HG03439 (cell line): ENCODE data around the gene LUC7L2.
"Not testable (repeated sequence)": the region's sequence is repeated elsewhere in the genome, so short reads cannot be mapped to it uniquely, and the experiment has no call there.

ENCODE experiments used
- ATAC-seq: cut with Tn5 transposase; IDR thresholded peaks from one replicate; pipeline ENCODE4 v1.9.1; 2021; ENCODE audit warnings: mild to moderate bottlenecking, moderate library complexity; ENCODE audit not compliant: unreplicated experiment

LUC7L2 gene

GRCh38 chr7:139393621-139394211, 34.0 kb downstream of the LUC7L2 start:
- ATAC-seq, result no peak

GRCh38 chr7:139394540-139394939, 34.8 kb downstream of the LUC7L2 start:
- ATAC-seq, result no peak

GRCh38 chr7:139396323-139396951, 36.7 kb downstream of the LUC7L2 start:
- no peak for ATAC-seq

GRCh38 chr7:139397192-139397591, 37.5 kb downstream of the LUC7L2 start:
- no peak for ATAC-seq

GRCh38 chr7:139403601-139404000, 43.9 kb downstream of the LUC7L2 start:
- no peak for ATAC-seq

- ATAC-seq, result no peak
These were observed 47.9 kb downstream of the LUC7L2 start for GRCh38 chr7:139407555-139407954.

GRCh38 chr7:139414743-139415402, 55.2 kb downstream of the LUC7L2 start:
- ATAC-seq, result not testable (repeated sequence)

GRCh38 chr7:139416405-139416804, 56.7 kb downstream of the LUC7L2 start:
- no peak for ATAC-seq

- no peak for ATAC-seq
These were observed 57.8 kb downstream of the LUC7L2 start for GRCh38 chr7:139417478-139417877.

- ATAC-seq, result no peak
These were observed 61.4 kb downstream of the LUC7L2 start for GRCh38 chr7:139421123-139421522.

GRCh38 chr7:139422126-139422525, 62.4 kb downstream of the LUC7L2 start:
- no peak for ATAC-seq

- ATAC-seq, result no peak
These were observed 63.4 kb downstream of the LUC7L2 start for GRCh38 chr7:139423091-139423490.

- no peak for ATAC-seq
These were observed 64.3 kb downstream of the LUC7L2 start for GRCh38 chr7:139424004-139424403.

- ATAC-seq, result not testable (repeated sequence)
These were observed 66.0 kb downstream of the LUC7L2 start for GRCh38 chr7:139425701-139426100.

GRCh38 chr7:139426258-139427028, 66.7 kb downstream of the LUC7L2 start:
- no peak for ATAC-seq

- no peak for ATAC-seq
These were observed 67.3 kb downstream of the LUC7L2 start for GRCh38 chr7:139427029-139427420.

GRCh38 chr7:139427788-139428187, 68.1 kb downstream of the LUC7L2 start:
- ATAC-seq, result no peak

GRCh38 chr7:139429735-139430134, 70.0 kb downstream of the LUC7L2 start:
- not testable (repeated sequence) for ATAC-seq

GRCh38 chr7:139430443-139430842, 70.7 kb downstream of the LUC7L2 start:
- no peak for ATAC-seq

GRCh38 chr7:139431010-139431409, 71.3 kb downstream of the LUC7L2 start:
- ATAC-seq, result no peak

- no peak for ATAC-seq
These were observed 71.8 kb downstream of the LUC7L2 start for GRCh38 chr7:139431459-139431858.

- ATAC-seq, result no peak
These were observed 77.1 kb downstream of the LUC7L2 start for GRCh38 chr7:139436806-139437205.
